Measurements from ENCODE around the gene COL24A1.

DNA sequence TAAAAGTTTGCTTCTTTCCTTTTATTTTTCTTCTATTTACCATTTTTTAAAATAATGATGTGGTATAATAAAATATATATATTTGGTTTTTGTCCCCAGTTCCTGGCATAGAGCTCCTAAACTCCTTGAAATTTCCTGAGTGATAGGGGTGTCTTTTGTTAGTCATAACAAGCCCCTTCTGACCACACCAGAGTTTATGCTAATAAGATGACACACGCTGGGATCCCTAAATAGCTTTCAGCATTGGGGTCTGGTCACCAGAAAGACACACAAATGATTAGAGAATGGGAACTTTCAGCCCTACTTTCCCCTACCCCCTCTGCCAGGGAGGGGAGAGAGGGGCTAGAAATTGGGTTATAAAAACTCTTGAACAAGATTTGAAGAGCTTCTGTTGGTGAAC is 56.2 kb downstream of the COL24A1 start:
- TF ChIP-seq POLR2A (IDR thresholded peaks at IDR 0.05; ENCODE audit: low read depth, low read length), result no peak
- TF ChIP-seq, protein P1, sequence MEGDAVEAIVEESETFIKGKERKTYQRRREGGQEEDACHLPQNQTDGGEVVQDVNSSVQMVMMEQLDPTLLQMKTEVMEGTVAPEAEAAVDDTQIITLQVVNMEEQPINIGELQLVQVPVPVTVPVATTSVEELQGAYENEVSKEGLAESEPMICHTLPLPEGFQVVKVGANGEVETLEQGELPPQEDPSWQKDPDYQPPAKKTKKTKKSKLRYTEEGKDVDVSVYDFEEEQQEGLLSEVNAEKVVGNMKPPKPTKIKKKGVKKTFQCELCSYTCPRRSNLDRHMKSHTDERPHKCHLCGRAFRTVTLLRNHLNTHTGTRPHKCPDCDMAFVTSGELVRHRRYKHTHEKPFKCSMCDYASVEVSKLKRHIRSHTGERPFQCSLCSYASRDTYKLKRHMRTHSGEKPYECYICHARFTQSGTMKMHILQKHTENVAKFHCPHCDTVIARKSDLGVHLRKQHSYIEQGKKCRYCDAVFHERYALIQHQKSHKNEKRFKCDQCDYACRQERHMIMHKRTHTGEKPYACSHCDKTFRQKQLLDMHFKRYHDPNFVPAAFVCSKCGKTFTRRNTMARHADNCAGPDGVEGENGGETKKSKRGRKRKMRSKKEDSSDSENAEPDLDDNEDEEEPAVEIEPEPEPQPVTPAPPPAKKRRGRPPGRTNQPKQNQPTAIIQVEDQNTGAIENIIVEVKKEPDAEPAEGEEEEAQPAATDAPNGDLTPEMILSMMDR (IDR thresholded peaks at IDR 0.05; ENCODE audit: extremely low read depth in 1 of 2, insufficient read depth in 1 of 2, low read depth in 1 of 2, low read length in 2 of 2), result no peak
- TF ChIP-seq FOS (IDR thresholded peaks at IDR 0.05; ENCODE audit: borderline replicate concordance, insufficient read depth, low read length), result no peak
- no peak for TF ChIP-seq EZH2 (IDR thresholded peaks at IDR 0.05; ENCODE audit: borderline replicate concordance, low read depth, low read length, severe bottlenecking)
- TF ChIP-seq MYC (IDR thresholded peaks at IDR 0.05; ENCODE audit: low read depth, low read length), result no peak
- TF ChIP-seq POLR2AphosphoS5 (IDR thresholded peaks at IDR 0.05; ENCODE audit: insufficient read depth, low read depth, low read length), result no peak
- no peak for TF ChIP-seq GATA2 (IDR thresholded peaks at IDR 0.05; ENCODE audit: insufficient read depth, insufficient read length, low read depth, low read length)
- no peak for TF ChIP-seq JUN (IDR thresholded peaks at IDR 0.05; ENCODE audit: borderline replicate concordance, insufficient read depth, insufficient read length, low read depth)
- TF ChIP-seq, protein P2, sequence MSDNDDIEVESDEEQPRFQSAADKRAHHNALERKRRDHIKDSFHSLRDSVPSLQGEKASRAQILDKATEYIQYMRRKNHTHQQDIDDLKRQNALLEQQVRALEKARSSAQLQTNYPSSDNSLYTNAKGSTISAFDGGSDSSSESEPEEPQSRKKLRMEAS (IDR thresholded peaks at IDR 0.05; ENCODE audit: insufficient read depth, insufficient read length), result no peak

All from endothelial cell of umbilical vein (primary cell).